Esophagus squamous epithelium (tissue), 4 donors: Measurements from ENCODE around the gene UBE2Q1.

Source experiments
- POLR2A ChIP-seq, 4 donors: fragments of 450-650 bp; IDR thresholded peaks; one replicate each; pipeline ENCODE4 v1.6.1; 2017; ENCODE audit warnings: antibody characterized with exemption in 4 of 4, mild to moderate bottlenecking in 4 of 4, moderate library complexity in 3 of 4
- TF ChIP-seq, protein P1 (sequence below), 6 experiments: fragments of 450-650 bp in 4 of 6; fragments of 200-600 bp in 2 of 6; sonication (generic) in 2 of 6; IDR thresholded peaks; one replicate each; pipeline ENCODE4 v1.5.1; 2016 to 2019; ENCODE audit warnings: antibody characterized with exemption in 6 of 6, mild to moderate bottlenecking in 4 of 6, moderate library complexity in 4 of 6

DNA sequence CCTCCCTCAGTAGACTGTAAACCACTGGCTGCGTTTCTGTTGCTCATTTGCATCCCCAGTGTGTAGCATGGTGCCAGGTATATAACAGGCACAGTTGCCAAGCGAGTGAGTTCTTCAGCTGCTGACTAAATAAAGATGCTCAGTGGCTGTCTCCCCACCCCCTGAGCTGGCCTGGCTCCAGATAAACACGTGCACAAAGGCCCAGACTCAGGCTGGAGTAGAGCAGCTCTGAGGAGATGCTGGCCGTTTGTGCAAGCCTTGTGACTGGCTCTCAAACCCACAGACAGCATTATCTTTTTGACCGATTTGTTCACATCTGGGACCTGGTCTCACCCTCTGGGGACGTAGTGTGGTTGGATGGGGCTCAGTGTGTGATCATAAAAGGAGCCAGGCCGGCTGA, 16.3 kb upstream of the UBE2Q1 start:
- no peak for TF ChIP-seq POLR2A (IDR thresholded peaks at IDR 0.05)
- TF ChIP-seq, protein P1, sequence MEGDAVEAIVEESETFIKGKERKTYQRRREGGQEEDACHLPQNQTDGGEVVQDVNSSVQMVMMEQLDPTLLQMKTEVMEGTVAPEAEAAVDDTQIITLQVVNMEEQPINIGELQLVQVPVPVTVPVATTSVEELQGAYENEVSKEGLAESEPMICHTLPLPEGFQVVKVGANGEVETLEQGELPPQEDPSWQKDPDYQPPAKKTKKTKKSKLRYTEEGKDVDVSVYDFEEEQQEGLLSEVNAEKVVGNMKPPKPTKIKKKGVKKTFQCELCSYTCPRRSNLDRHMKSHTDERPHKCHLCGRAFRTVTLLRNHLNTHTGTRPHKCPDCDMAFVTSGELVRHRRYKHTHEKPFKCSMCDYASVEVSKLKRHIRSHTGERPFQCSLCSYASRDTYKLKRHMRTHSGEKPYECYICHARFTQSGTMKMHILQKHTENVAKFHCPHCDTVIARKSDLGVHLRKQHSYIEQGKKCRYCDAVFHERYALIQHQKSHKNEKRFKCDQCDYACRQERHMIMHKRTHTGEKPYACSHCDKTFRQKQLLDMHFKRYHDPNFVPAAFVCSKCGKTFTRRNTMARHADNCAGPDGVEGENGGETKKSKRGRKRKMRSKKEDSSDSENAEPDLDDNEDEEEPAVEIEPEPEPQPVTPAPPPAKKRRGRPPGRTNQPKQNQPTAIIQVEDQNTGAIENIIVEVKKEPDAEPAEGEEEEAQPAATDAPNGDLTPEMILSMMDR (IDR thresholded peaks at IDR 0.05), result no peak
